Renal cortex interstitium (tissue), 11 donors: Measurements from ENCODE around the gene CMPK2. TPM values are rescaled to one million over a fixed set of nuclear protein-coding genes. Genes with fewer than 3 reads are reported as not detected.
A peak's percentile ranks its signal among the peaks of the same experiment; 100 is the strongest.

Experiments
- DNase-seq, 11 donors: peaks; one replicate each; pipeline ENCODE4 v3.0.0-alpha.2; 2013; ENCODE audit warnings: low read depth in 9 of 11, low spot score in 4 of 11; ENCODE audit errors: extremely low read depth in 1 of 11
- polyA plus RNA-seq, 3 donors: library from polyadenylated mRNA; unstranded; fragments of 120-200 nt; gene quantifications; one replicate each; pipeline ENCODE4 v1.2.1, GENCODE V29; 2013; ENCODE audit not compliant: insufficient read length in 3 of 3

Gene CMPK2
- polyA plus RNA-seq, 3 donors = 3.5 to 4.1 (median 3.8) TPM

DNA sequence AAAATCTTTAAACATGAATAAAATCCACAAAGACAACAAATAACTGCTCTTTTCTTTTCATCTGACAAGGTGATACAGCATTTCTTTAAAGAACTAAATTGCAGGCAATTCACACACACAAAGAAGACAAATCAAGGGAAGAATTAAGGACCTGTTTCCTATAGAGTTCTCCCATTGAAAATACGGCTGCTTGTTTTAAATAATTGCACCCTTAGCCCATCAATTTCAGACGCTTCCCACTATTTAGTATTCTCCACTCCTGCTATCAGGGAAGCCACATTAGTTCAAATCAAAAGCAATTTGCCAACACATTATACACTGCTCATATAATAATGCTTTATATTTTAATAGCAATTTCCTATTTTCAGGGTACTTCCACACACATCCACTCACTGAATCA lies 11.3 kb downstream of the CMPK2 start:
- DNase-seq = no peak

DNA sequence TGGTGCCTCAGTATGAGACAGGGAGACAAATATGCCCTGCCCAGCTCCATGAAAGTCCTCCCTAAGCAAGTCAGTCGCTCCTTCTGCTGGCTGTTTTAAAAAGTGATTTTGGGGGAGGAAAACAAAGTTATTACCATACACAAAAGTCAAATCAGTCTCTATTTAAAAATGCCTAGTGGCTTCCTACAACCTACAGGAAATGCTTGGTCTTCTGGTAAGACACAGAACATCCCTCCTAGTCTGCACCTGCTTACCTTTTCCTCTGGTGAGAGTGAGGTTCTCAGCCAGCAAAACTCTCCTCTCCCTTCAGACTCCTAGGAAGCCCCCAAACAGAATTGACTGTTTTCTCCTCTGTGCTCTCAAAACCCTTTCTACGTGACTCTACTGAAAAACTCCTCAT lies 13.5 kb downstream of the CMPK2 start:
- no peak for DNase-seq

DNA sequence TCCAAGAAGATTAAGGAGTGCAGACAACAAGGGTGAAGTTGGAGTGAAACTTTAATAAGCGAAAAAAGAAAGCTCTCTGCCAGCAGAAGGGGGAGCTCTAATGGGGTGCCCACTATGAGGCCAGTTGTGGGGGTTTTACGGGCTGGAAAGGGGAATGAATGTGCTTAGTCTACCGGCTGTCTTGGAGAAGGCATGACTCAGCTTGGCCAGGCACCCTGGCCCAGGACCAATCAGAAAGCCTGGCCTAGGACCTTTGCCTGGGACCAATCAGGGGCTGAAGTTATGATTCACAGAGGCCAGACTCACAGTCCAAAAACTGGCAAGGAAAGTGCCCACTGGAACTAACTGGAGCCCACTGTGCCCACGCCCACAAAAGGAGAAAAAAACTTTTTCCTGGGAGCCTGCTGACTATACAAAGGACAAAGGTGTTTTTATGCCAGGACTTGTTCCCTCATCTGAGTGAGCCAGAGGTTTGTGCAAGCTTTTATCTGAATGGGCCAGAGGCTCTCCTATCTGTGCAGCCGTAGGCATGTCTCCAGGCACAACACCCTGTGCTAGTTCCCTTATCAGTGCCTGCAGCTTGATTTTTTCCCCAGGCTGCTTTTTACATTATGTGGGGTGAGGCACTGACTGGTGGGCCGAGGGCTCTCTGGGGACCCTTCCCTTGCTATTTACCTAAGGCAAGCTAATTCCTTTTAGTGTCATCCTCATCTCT lies 18.6 kb downstream of the CMPK2 start:
- no peak for DNase-seq

DNA sequence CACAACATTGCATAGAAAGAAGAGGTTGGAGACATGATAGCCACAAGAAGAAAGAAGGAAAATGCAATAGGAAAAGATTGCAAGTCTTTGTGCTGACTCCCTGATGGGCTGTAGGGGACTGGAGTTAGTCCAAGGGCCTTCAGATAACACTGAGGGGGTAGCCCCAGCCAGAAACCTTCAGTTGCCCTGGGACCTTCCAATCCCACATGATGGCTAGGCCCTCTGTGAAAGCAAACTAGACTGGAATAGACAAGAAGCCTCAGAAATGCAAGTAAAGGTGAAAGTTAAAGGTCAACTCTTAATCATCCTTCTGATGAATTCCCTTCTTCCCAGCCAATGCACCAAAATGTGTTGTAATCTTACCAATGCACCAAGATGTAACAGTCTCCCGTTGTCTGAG lies 19.2 kb downstream of the CMPK2 start:
- DNase-seq = no peak

- DNase-seq = no peak
These were observed 19.8 kb downstream of the CMPK2 start for GRCh38 chr2:6845903-6846302.

DNA sequence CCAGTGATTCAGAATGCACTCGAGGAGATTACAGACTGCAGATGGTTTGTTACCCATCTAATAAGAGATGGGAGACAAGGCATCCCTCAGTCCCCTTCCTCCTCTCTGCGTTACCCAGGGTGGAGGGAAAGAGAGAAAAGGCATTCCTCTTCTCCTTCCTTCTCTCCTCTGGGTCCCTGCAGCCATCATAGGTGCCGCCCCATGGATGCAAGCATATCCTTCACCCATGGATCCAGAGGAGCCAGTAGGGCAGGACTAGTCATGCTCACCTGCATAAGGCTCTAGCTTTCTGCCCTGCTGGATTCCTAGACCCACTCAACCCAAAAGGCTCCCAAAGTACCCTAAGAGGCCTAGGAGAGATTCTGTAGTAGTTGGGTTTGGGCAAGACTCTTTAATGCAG lies 20.4 kb downstream of the CMPK2 start:
- DNase-seq = no peak

DNA sequence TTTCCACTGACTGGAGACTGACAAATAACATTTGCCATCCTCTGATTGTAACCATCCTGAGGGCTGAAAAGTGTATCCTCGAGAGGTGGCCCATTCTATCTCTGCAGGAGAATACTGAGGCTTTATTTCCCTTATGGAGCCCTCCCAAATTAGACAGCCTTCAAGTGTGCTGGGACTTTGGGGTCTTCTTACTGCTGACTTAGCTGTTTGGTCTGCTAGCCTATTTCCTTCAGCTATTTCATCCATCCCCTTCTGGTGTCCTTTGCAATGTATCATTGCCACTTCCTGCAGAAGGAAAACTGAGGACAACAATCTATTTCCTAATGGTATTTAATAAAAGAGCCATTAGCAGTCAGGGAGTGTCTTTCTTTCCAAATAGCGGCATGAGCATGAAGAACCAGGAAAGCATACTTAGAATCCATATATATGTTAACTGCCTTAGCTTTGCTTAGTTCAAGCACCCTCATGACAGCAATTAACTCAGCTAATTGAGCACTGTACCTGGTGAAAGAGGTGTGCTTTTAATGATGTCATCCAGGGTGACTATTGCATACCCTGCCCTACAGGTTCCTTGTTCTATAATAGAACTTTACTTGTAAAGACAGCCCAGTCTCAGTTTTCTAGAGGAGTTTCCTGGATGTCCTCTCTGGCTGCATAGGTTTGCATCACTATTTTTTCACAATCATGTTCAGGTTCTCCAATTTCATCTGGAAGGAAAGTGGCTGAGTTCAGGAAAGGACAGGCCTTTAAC lies 24.0 kb downstream of the CMPK2 start:
- DNase-seq = no peak

- DNase-seq = no peak
These were observed 26.9 kb downstream of the CMPK2 start for GRCh38 chr2:6838673-6839319.

DNA sequence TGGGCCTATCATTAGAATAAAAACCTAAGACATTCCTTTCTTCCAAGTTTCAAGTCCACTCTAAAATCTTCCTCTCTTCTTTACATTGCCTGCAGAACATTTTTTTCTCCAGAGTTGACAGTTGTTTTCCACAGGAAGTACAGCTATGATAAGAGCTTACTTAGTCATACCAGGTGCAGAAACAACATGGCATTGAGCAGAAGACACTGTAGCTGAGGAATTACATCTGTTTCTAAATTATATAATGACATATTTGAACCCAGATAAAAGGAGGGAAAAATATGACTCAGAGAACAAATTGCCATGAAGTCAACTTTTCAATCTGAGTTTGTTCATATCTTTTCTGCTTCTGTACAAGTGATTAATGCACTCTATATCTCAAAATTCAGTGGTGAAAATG lies 30.2 kb downstream of the CMPK2 start:
- no peak for DNase-seq

GRCh38 chr2:6834163-6834562 lies 31.5 kb downstream of the CMPK2 start:
- DNase-seq = no peak

- DNase-seq = no peak
These were observed 32.5 kb downstream of the CMPK2 start for GRCh38 chr2:6833300-6833604.

DNA sequence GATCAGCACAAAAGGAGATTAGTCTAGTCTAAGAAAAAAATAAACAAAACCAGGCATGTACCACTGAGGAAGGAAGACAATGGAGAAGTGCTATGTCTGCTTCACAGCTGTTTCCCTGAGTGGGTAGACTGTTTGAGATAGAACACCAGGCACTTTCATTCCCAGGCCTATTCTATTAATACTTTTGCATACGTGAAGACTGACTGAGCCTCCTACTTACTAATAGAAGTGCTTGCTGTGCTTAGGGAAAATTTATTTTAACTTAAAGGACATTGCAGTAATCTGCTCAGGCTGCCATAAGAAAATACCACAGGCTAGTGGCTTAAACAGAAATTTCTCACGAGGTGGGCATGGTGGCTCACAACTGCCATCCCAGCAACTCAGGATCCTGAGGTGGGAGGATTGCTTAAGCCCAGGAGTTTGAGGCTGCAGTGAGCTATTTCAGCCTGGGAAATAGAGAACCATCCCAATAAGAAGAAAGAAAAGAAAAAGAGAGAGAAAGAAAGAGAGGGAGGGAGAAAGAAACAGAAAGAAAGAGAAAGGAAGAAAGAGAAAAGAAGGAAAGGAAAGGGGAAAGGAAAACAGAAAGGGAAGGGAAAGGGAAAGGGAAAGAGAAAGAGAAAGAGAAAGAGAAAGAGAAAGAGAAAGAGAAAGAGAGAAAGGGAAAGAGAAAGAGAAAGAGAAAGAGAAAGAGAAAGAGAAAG lies 33.0 kb downstream of the CMPK2 start:
- DNase-seq = no peak

GRCh38 chr2:6831229-6831628 lies 34.5 kb downstream of the CMPK2 start:
- DNase-seq = no peak

- peak in 8 of 11 donors; percentile 19 to 67 (median 44) for DNase-seq
These were observed 37.5 kb downstream of the CMPK2 start for GRCh38 chr2:6828299-6828584.

DNA sequence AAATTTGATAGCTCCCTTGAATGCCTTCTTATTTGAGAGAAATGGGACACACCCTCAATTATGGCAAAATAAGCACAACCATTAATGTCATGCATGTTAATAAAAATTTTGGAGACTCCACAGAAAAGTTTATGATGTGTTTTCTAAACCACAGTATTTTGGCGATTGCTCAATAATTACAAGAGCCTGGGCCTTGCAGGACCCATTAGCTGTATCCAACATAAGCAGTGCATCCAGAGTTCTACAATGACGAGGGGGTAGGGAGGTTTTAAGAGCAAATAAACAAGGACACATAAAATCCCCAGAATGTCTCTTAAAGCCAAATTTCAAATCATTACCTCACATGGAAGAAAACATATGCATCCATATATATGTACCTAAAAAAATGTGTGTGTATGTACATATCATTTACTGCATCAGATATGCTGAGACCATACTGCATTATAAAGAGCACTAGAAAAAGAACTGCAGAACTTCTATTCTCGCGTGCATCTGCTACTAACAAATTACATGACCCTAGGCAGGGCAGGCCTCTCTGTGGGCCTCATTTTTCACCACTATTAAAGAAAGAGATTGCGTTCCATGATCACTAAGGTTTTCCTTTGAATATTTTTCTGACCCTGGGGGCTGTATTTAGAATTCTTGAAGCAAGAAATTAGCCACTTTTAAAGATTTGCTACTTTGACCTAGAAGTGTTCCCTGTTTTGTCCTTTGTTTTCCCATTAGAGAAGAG lies 38.0 kb downstream of the CMPK2 start:
- peak in 2 of 11 donors; percentile 9 to 11 for DNase-seq

- DNase-seq = no peak
These were observed 39.4 kb downstream of the CMPK2 start for GRCh38 chr2:6826081-6826913.

DNA sequence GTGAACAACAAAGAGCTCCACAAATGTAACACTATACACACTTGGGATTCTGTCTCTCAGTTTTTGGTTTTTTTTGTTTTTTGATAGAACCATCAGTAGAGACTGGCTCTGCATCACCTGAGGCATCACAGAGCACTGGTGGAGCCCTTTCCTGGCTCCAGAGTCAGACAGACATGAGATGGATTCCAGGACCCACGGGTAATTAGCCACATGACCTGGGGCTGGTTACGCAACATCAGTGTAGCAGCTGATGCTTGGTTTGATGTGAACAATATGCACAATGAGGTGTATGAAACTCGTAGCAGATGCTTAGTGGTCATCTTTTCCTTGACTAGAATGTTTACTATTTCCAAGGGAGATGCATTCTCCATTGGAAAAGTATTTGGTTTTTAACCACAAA lies 40.7 kb downstream of the CMPK2 start:
- DNase-seq = no peak

DNA sequence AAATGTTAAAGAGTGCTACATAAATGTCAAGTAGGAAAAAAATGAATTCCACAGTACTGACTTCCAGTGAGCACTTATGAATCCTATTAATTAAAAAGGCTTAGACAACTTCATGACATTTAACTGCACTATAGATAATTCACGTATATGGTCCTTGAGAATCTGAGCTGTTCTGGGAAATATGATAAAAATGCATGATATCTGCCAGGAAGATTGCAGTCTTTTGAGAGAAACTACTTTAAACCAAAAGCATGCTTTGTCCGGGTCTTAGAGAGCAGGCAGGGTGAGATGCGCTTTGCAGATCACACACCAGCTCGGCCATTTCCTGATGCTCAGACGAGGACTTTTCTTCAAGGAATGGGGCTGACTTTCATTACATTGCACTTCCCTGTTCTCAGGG lies 42.6 kb downstream of the CMPK2 start:
- DNase-seq = peak in 1 of 11 donors; percentile 24

- DNase-seq = peak in 1 of 11 donors; percentile 8
These were observed 43.3 kb downstream of the CMPK2 start for GRCh38 chr2:6822406-6822805.
